Activated CD4-positive, alpha-beta memory T cell treated with anti-CD3 and anti-CD28 coated beads, Interleukin-2, amount 10 ng/mL, durations not matched to agents 7 days and 5 days (primary cell): ENCODE data around the gene ANKS4B. TPM values are rescaled to one million over a fixed set of nuclear protein-coding genes. Genes with fewer than 3 reads are reported as not detected.

Source experiments
- CTCF ChIA-PET: fragments of 350-600 bp; sonication (Branson Sonifier 250); formaldehyde crosslinking; loops from one replicate; lab custom pipeline; 2021; ENCODE audit warnings: antibody characterized with exemption, inconsistent platforms; lab: Charles Lee
- POLR2A ChIA-PET: fragments of 350-600 bp; sonication (Branson Sonifier 250); formaldehyde crosslinking; loops from one replicate; lab custom pipeline; 2021; ENCODE audit warnings: antibody characterized with exemption; lab: Charles Lee
- DNase-seq: peaks from one replicate; pipeline ENCODE4 v3.0.0-alpha.2; 2020
- H3K27ac Mint-ChIP-seq: one replicate; pipeline ENCODE4 v1.8.0; 2021; ENCODE audit warnings: mild to moderate bottlenecking, mixed read lengths
- H3K27me3 Mint-ChIP-seq: one replicate; pipeline ENCODE4 v1.8.0; 2021; ENCODE audit warnings: mixed read lengths
- H3K36me3 Mint-ChIP-seq: one replicate; pipeline ENCODE4 v1.8.0; 2021; ENCODE audit warnings: low read depth, mixed read lengths
- H3K4me1 Mint-ChIP-seq: one replicate; pipeline ENCODE4 v1.8.0; 2021; ENCODE audit warnings: mixed read lengths
- H3K4me3 Mint-ChIP-seq: one replicate; pipeline ENCODE4 v1.8.0; 2021; ENCODE audit warnings: mild to moderate bottlenecking, mixed read lengths
- H3K9me3 Mint-ChIP-seq: one replicate; pipeline ENCODE4 v1.8.0; 2021; ENCODE audit warnings: mixed read lengths
- total RNA-seq, 2 experiments: library from RNA; stranded (reverse); gene quantifications; one replicate each; pipeline ENCODE4 v1.2.3, GENCODE V29; 2021

The ANKS4B gene
- total RNA-seq, 2 experiments from 2014 or later, result not detected

GRCh38 chr16:21300309-21301167 lies 67.0 kb downstream of the ANKS4B start:
- Mint-ChIP-seq H3K4me1 (peaks cover 21% of the 10 kb centered on the region), H3K4me3 (peak overlapping the region; percentile 91), H3K27me3 (peaks cover 38% of the 10 kb centered on the region), H3K36me3 (no peaks in the 10 kb centered on the region), H3K27ac (no peak overlapping the region), H3K9me3 (no peaks in the 10 kb centered on the region)
- ChIA-PET CTCF (interaction anchor here (0.6 to 2.7 kb wide), 9 partner anchors 15 to 257 kb away, joined by 3 to 13 read pairs (median 6); partner anchors contain the start of gene LDAF1), POLR2A (interaction anchor here (1.0 kb wide), 2 partner anchors 38 to 143 kb away, joined by 3 to 4 read pairs; partner anchors contain the start of gene LDAF1)
- DNase-seq, result peak; percentile 59

GRCh38 chr16:21301168-21301894 lies 67.8 kb downstream of the ANKS4B start:
- DNase-seq, result peak; percentile 60
- CTCF ChIA-PET, result interaction anchor here (0.6 to 2.7 kb wide), 8 partner anchors 16 to 256 kb away, joined by 3 to 13 read pairs (median 6); partner anchors contain the start of gene LDAF1
- Mint-ChIP-seq H3K27ac (no peak overlapping the region), H3K36me3 (no peaks in the 10 kb centered on the region), H3K4me1 (peaks cover 21% of the 10 kb centered on the region), H3K27me3 (peaks cover 35% of the 10 kb centered on the region), H3K9me3 (no peaks in the 10 kb centered on the region), H3K4me3 (peak overlapping the region; percentile 91)
- POLR2A ChIA-PET, result interaction anchor here (1.0 kb wide), 2 partner anchors 37 to 143 kb away, joined by 3 to 4 read pairs; partner anchors contain the start of gene LDAF1

GRCh38 chr16:21301895-21302291 lies 68.4 kb downstream of the ANKS4B start:
- ChIA-PET CTCF (interaction anchor here (1.2 to 2.7 kb wide), 3 partner anchors 16 to 142 kb away, joined by 3 to 13 read pairs (median 6); partner anchors contain the start of gene LDAF1), POLR2A (interaction anchor here (1.0 kb wide), 1 partner anchor 36 kb away, joined by 3 read pairs; no protein-coding TSS in a partner anchor)
- Mint-ChIP-seq H3K9me3 (no peaks in the 10 kb centered on the region), H3K36me3 (no peaks in the 10 kb centered on the region), H3K4me1 (peaks cover 21% of the 10 kb centered on the region), H3K27ac (no peak overlapping the region), H3K27me3 (peaks cover 34% of the 10 kb centered on the region), H3K4me3 (peak overlapping the region; percentile 91)
- no peak for DNase-seq

GRCh38 chr16:21302454-21302853 lies 69.0 kb downstream of the ANKS4B start:
- H3K9me3 Mint-ChIP-seq, result no peaks in the 10 kb centered on the region
- H3K27me3 Mint-ChIP-seq, result peaks cover 33% of the 10 kb centered on the region
- no peak overlapping the region for H3K27ac Mint-ChIP-seq
- ChIA-PET POLR2A (no interaction called here), CTCF (interaction anchor here (2.7 kb wide), 1 partner anchor 143 kb away, joined by 13 read pairs; the partner anchor contains the start of gene LDAF1)
- H3K4me3 Mint-ChIP-seq, result peak overlapping the region; percentile 91
- H3K36me3 Mint-ChIP-seq, result no peaks in the 10 kb centered on the region
- no peak for DNase-seq
- H3K4me1 Mint-ChIP-seq, result peaks cover 21% of the 10 kb centered on the region

GRCh38 chr16:21302898-21303528 lies 69.5 kb downstream of the ANKS4B start:
- ChIA-PET CTCF (interaction anchor here (2.7 kb wide), 1 partner anchor 143 kb away, joined by 13 read pairs; the partner anchor contains the start of gene LDAF1), POLR2A (no interaction called here)
- no peaks in the 10 kb centered on the region for H3K9me3 Mint-ChIP-seq
- peaks cover 33% of the 10 kb centered on the region for H3K27me3 Mint-ChIP-seq
- no peak overlapping the region for H3K4me3 Mint-ChIP-seq
- H3K4me1 Mint-ChIP-seq, result peaks cover 21% of the 10 kb centered on the region
- H3K36me3 Mint-ChIP-seq, result no peaks in the 10 kb centered on the region
- DNase-seq, result no peak
- no peak overlapping the region for H3K27ac Mint-ChIP-seq

Other genes starting within 250 kb of the ANKS4B start
- under 1 TPM; 0.03 to 0.05 TPM for gene DNAH3, start 82.9 kb upstream of the ANKS4B start, total RNA-seq
- 10 to 100 TPM; 15.8 to 19.2 TPM for gene LDAF1, start 75.0 kb upstream of the ANKS4B start, total RNA-seq
- gene ZP2, start 22.1 kb upstream of the ANKS4B start, total RNA-seq, result under 1 TPM; 0.10 to 0.20 TPM
- not detected for gene CRYM, start 44.6 kb downstream of the ANKS4B start, total RNA-seq